IMR-90 (cell line): ENCODE measurements around the gene TMEM117. TPM values are rescaled to one million over a fixed set of nuclear protein-coding genes. Genes with fewer than 3 reads are reported as not detected.

Experiments used
- ATAC-seq: fragments of 200-7000 bp; cut with Tn5 transposase; 2 replicates; pipeline ENCODE4 v1.9.1; 2020; ENCODE audit warnings: low read depth, mild to moderate bottlenecking, moderate library complexity
- BruUV-seq: library from RNA; stranded (reverse); fragments of 400-500 nt; replicated peaks from 2 replicates; lab custom pipeline; 2021; lab: Mats Ljungman, UMichigan
- CTCF ChIA-PET: fragments of 300-600 bp; formaldehyde crosslinking; extraction: SDS; loops from one replicate; lab custom pipeline; 2021; ENCODE audit warnings: antibody characterized with exemption; lab: Yijun Ruan, JAX
- POLR2A ChIA-PET: fragments of 300-600 bp; sonication (Branson Sonifier 250); formaldehyde crosslinking; loops from one replicate; lab custom pipeline; 2022; ENCODE audit warnings: antibody characterized with exemption; ENCODE audit not compliant: unreplicated experiment; lab: Charles Lee
- DNase-seq: peaks from one replicate; pipeline ENCODE4 v3.0.0; 2013
- H2AFZ ChIP-seq: replicated peaks from 2 replicates; pipeline ENCODE3; 2013; ENCODE audit warnings: low read length, mild to moderate bottlenecking; ENCODE audit not compliant: poor library complexity
- H2AK5ac ChIP-seq: 2 replicates; pipeline ENCODE4 v1.6.1; 2013; ENCODE audit warnings: low read depth, low read length, inconsistent platforms
- H2AK9ac ChIP-seq: replicated peaks from 2 replicates; pipeline ENCODE3; 2013; ENCODE audit warnings: mild to moderate bottlenecking, low read depth, low read length, moderate library complexity; ENCODE audit not compliant: poor library complexity
- H2BK120ac ChIP-seq: 2 replicates; pipeline ENCODE4 v1.6.1; 2013; ENCODE audit warnings: low read depth, low read length, inconsistent platforms
- H2BK15ac ChIP-seq: 3 replicates; pipeline ENCODE4 v1.6.1; 2013; ENCODE audit warnings: low read depth, low read length, inconsistent platforms
- H2BK20ac ChIP-seq: 2 replicates; pipeline ENCODE4 v1.6.1; 2013; ENCODE audit warnings: low read depth, mild to moderate bottlenecking, inconsistent platforms, low read length, moderate library complexity
- H2BK5ac ChIP-seq: 2 replicates; pipeline ENCODE4 v1.6.1; 2013; ENCODE audit warnings: mild to moderate bottlenecking, low read depth, low read length, inconsistent platforms; ENCODE audit not compliant: poor library complexity, severe bottlenecking
- H3K14ac ChIP-seq: replicated peaks from 2 replicates; pipeline ENCODE4 v1.6.1; 2013; ENCODE audit warnings: low read depth, low read length, inconsistent platforms
- H3K18ac ChIP-seq: 2 replicates; pipeline ENCODE4 v1.6.1; 2013; ENCODE audit warnings: low read depth, low read length, control low read depth
- H3K23ac ChIP-seq: 2 replicates; pipeline ENCODE4 v1.6.1; 2013; ENCODE audit warnings: low read depth, low read length, inconsistent platforms
- H3K27ac ChIP-seq: 2 replicates; pipeline ENCODE4 v1.5.1; 2013; ENCODE audit warnings: mild to moderate bottlenecking, control low read depth, low read length; ENCODE audit not compliant: insufficient read depth
- H3K27me3 ChIP-seq: 2 replicates; pipeline ENCODE4 v1.6.1; 2013; ENCODE audit warnings: low read length; ENCODE audit not compliant: control insufficient read depth, insufficient read depth
- H3K36me3 ChIP-seq: 2 replicates; pipeline ENCODE4 v1.6.1; 2013; ENCODE audit warnings: low read length, mixed read lengths; ENCODE audit not compliant: control insufficient read depth, insufficient read depth
- H3K4ac ChIP-seq: 2 replicates; pipeline ENCODE4 v1.6.1; 2013; ENCODE audit warnings: low read depth, low read length, inconsistent platforms
- H3K4me1 ChIP-seq: 2 replicates; pipeline ENCODE4 v1.6.1; 2013; ENCODE audit warnings: low read length, mixed read lengths; ENCODE audit not compliant: control insufficient read depth, insufficient read depth
- H3K4me2 ChIP-seq: 2 replicates; pipeline ENCODE4 v1.6.1; 2013; ENCODE audit warnings: low read depth, mild to moderate bottlenecking, control low read depth, low read length, moderate library complexity
- H3K4me3 ChIP-seq: 2 replicates; pipeline ENCODE4 v1.5.1; 2013; ENCODE audit warnings: low read depth, mild to moderate bottlenecking, control low read depth, low read length, moderate library complexity; ENCODE audit not compliant: insufficient read depth
- H3K56ac ChIP-seq: 2 replicates; pipeline ENCODE4 v1.6.1; 2013; ENCODE audit warnings: low read length, inconsistent platforms; ENCODE audit not compliant: insufficient read depth; ENCODE audit errors: extremely low read depth
- H3K79me1 ChIP-seq, 2 experiments: 2 replicates each; pipeline ENCODE4 v1.6.1; 2013; ENCODE audit warnings: low read length in 2 of 2, inconsistent platforms in 1 of 2, low read depth in 1 of 2
- H3K9ac ChIP-seq: 2 replicates; pipeline ENCODE4 v1.6.1; 2013; ENCODE audit warnings: low read depth, low read length, control low read depth
- H3K9me1 ChIP-seq: 2 replicates; pipeline ENCODE4 v1.6.1; 2013; ENCODE audit warnings: low read length, inconsistent platforms; ENCODE audit not compliant: insufficient read depth
- H3K9me3 ChIP-seq: 2 replicates; pipeline ENCODE4 v1.6.1; 2013; ENCODE audit warnings: low read length; ENCODE audit not compliant: control insufficient read depth, insufficient read depth
- H4K20me1 ChIP-seq: 2 replicates; pipeline ENCODE4 v1.6.1; 2013; ENCODE audit warnings: low read length, inconsistent platforms; ENCODE audit not compliant: insufficient read depth
- H4K5ac ChIP-seq: 2 replicates; pipeline ENCODE4 v1.6.1; 2013; ENCODE audit warnings: mild to moderate bottlenecking, low read depth, low read length, control low read depth
- H4K8ac ChIP-seq, 2 experiments: 2 replicates each; pipeline ENCODE4 v1.6.1; 2013; ENCODE audit warnings: low read depth in 2 of 2, low read length in 2 of 2, control low read depth in 1 of 2, inconsistent platforms in 1 of 2
- H4K91ac ChIP-seq: 2 replicates; pipeline ENCODE4 v1.6.1; 2013; ENCODE audit warnings: low read depth, low read length, inconsistent platforms; ENCODE audit not compliant: insufficient read depth
- MAZ ChIP-seq: IDR thresholded peaks from 2 replicates; pipeline ENCODE4 v1.6.1; 2012; ENCODE audit warnings: low read depth, mild to moderate bottlenecking, low read length, improper control_type of control experiment, moderate library complexity, borderline replicate concordance
- MXI1 ChIP-seq: IDR thresholded peaks from 2 replicates; pipeline ENCODE4 v1.6.1; 2012; ENCODE audit warnings: low read depth, mild to moderate bottlenecking, low read length, moderate library complexity, borderline replicate concordance
- WGBS, 2 experiments: methylation state at CpG; one replicate each; pipeline versions ENCODE4 v1.1.5 to v1.1.7; 2013; ENCODE audit warnings: missing lambda C conversion rate in 2 of 2; ENCODE audit not compliant: insufficient read length in 1 of 2; ENCODE audit errors: extremely low coverage in 2 of 2; 5-methylcytosine and 5-hydroxymethylcytosine counted together
- dilution Hi-C: fragments of 300-500 bp; cut with HindIII; formaldehyde crosslinking; loops from one replicate; pipeline ENCODE4 v1.14.3; 2018; ENCODE audit warnings: low sequenced_read_pairs; ENCODE audit not compliant: unreplicated experiment
- in situ Hi-C: fragments of 300-500 bp; cut with MboI; formaldehyde crosslinking; loops from 3 replicates; pipeline ENCODE4 v1.14.3; 2019; ENCODE audit warnings: low sequenced_read_pairs, inconsistent platforms, mixed read lengths
- intact Hi-C: fragments of 100-400 bp; cut with micrococcal nuclease; formaldehyde crosslinking; loops from 2 replicates; pipeline ENCODE4 v1.10.0; 2022
- polyA plus RNA-seq, 3 experiments: library from polyadenylated mRNA; depleted of rRNA; stranded (reverse); fragments of >200 nt; gene quantifications; 2 replicates each; pipeline ENCODE4 v1.2.3, GENCODE V29; 2012; ENCODE audit warnings: low replicate concordance in 1 of 3
- total RNA-seq: library from RNA; depleted of rRNA; stranded (reverse); fragments of >200 nt; gene quantifications from 2 replicates; pipeline ENCODE4 v1.2.3, GENCODE V29; 2012

TMEM117 gene
- total and polyA plus RNA-seq, 2 of the 4 experiments (the other 2 are of a cell fraction): 8.7 to 21.0 TPM

GRCh38 chr12:43935581-43935980, 99.7 kb downstream of the TMEM117 start:
- H3K4me1 ChIP-seq: no peaks in the 10 kb centered on the region
- no peak overlapping the region for H3K27ac ChIP-seq
- H3K36me3 ChIP-seq: no peaks in the 10 kb centered on the region
- no peak overlapping the region for H4K5ac ChIP-seq
- no peak overlapping the region for H2BK120ac ChIP-seq
- no peak overlapping the region for H2BK5ac ChIP-seq
- no peaks in the 10 kb centered on the region; the same call in 1 of the 2 replicates for H3K9me1 ChIP-seq
- no peak for TF ChIP-seq MXI1
- TF ChIP-seq MAZ: no peak
- no peak overlapping the region for H3K56ac ChIP-seq
- no peak overlapping the region for H2AK9ac ChIP-seq
- WGBS, 2 experiments: no CpG with 5 or more reads among the region's 1 CpG
- no peak overlapping the region for H2AK5ac ChIP-seq
- H3K23ac ChIP-seq: no peak overlapping the region
- H3K14ac ChIP-seq: no peak overlapping the region
- H3K9ac ChIP-seq: no peak overlapping the region
- H3K27me3 ChIP-seq: no peaks in the 10 kb centered on the region
- dilution Hi-C loops (no loop called here), in situ Hi-C loops (no loop called here), intact Hi-C loops (no loop called here)
- no peak overlapping the region for H2BK20ac ChIP-seq
- ATAC-seq (no peak), DNase-seq (no peak)
- H4K20me1 ChIP-seq: no peaks in the 10 kb centered on the region
- no peak overlapping the region for H4K8ac ChIP-seq
- H2AFZ ChIP-seq: no peak overlapping the region
- H3K4ac ChIP-seq: no peak overlapping the region
- H3K4me2 ChIP-seq: no peak overlapping the region
- H4K91ac ChIP-seq: no peak overlapping the region
- no peak overlapping the region for H2BK15ac ChIP-seq
- no peak overlapping the region for H3K4me3 ChIP-seq
- BruUV-seq: no TSS peak
- no peaks in the 10 kb centered on the region for H3K9me3 ChIP-seq
- ChIA-PET CTCF (interaction anchor here (0.7 kb wide), 1 partner anchor 19 kb away, joined by 3 read pairs; no protein-coding TSS in a partner anchor), POLR2A (no interaction called here)
- H3K18ac ChIP-seq: no peak overlapping the region
- no peaks in the 10 kb centered on the region; a peak in 1 of 4 replicates for H3K79me1 ChIP-seq
